COLO668 (cell line): ENCODE results near the gene KRT36.

Source experiments
- DNase-seq: peaks from one replicate; lab custom pipeline; 2025; ENCODE audit not compliant: unreplicated experiment; lab: John Stamatoyannopoulos, UW

Gene KRT36

GRCh38 chr17:41522301-41523224 is 32.9 kb upstream of the KRT36 start:
- no peak for DNase-seq

- DNase-seq, result peak; percentile 39
Measured at GRCh38 chr17:41521574-41522261, 32.0 kb upstream of the KRT36 start.

DNA sequence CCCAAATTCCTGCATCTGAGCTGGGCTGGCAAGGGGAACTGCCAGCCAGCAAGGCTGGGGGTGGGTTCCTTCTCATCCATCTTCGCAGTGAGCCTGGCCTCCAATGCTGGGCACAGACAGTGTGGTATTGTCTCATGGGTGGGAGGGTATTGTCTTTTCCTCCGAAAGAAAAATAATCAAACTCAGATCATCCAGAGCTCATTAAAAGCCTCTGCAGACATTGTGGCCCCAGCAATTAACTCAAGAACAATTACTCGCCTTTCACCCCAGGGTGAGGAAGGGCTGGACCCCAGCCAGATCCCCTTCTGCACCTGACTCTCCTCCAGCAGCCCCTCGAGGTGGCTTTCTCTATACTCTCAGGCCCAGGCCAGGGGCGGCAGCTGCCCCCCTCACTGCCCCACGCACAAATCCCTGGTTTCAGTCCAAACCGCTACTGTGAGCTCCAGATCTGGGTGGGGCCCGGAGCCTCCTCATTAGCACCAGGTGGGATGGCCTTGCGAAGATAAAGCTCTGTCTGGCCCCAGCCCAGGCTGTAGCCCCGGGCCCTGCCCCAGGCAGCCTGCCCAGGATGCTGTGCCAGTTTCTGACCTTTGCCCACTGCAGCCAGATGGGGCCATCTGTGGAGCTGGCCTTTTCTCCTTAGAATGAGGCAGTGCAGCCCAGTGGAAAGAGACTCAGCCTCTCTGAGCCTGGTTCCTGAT is 31.3 kb upstream of the KRT36 start:
- DNase-seq, result peak; percentile 54

DNA sequence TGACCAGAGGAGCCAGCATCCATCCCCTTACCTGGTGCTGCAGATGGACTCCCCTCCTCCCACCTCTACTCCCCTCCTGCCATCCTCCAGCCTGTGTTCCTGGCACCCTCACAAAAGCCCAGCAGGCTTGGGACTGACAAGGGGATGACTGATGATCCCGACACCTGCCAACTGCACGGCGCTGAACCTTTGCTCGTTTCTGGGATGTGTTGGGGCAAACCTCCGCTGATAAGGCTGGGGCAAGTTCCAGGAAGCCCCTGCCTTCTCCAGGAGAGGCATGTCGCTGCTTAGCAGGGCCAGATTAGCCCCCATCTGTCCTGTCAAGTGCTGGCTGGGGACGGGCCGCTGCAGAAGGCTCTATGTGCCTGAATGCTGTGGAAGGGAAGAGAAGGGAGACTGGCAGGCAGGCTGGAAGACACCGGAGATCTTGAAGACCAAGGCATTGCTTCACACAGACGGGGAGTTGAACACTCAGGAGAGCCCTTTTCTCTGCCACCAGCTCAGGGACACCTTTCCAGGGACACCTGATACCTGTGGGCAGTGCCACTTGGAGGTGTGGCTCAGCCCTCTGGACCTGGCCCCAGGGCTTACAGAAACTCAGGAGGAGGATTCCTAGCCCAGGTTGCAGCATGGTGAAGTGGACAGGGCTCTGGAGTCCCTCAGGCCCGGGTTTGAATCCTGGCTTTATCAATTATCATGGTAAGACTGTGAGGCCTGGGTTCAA is 30.0 kb upstream of the KRT36 start:
- DNase-seq, result peak; percentile 62

DNA sequence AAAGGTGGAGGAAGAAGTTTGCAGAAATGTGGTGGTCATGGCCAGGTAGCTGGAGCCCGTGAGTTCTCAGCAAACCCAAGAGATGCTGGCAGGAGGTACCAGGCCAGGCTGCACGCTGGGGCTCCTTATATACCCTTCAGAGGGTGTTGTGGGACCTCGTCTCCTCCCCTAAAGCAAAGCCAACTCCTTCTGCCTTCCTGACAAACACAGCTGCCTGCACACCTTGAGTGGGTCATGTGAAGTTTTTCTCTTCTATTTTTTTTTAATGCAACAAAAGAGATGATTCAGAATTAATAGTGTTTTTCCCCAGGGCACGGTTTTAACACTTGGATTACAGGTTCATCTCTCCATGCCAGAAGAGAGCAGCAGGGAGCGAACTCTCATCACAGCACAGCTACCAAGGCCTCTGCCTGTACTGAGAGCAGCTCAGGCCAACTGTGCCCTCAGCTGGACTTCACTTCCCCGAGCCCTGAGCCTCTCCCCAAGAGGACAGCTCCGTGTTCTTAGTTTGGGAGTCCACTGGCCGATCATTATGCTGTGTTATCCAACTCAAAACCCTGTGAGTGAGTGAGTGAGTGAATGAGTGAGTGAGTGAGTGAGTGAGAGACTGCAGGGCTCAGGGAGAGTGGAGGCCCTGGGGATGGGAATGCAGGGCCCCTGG is 29.2 kb upstream of the KRT36 start, which contains the start of gene KRT15:
Gene KRT15, minus strand, starts transcription at position 102 of the 661 bp plus-strand sequence. Its CDS starts 63 bp downstream, at position 39.
- peak; percentile 19 for DNase-seq

GRCh38 chr17:41518031-41518430 is 28.3 kb upstream of the KRT36 start:
- DNase-seq, result peak; percentile 19

- no peak for DNase-seq
Measured at GRCh38 chr17:41516830-41517283, 27.1 kb upstream of the KRT36 start.

DNA sequence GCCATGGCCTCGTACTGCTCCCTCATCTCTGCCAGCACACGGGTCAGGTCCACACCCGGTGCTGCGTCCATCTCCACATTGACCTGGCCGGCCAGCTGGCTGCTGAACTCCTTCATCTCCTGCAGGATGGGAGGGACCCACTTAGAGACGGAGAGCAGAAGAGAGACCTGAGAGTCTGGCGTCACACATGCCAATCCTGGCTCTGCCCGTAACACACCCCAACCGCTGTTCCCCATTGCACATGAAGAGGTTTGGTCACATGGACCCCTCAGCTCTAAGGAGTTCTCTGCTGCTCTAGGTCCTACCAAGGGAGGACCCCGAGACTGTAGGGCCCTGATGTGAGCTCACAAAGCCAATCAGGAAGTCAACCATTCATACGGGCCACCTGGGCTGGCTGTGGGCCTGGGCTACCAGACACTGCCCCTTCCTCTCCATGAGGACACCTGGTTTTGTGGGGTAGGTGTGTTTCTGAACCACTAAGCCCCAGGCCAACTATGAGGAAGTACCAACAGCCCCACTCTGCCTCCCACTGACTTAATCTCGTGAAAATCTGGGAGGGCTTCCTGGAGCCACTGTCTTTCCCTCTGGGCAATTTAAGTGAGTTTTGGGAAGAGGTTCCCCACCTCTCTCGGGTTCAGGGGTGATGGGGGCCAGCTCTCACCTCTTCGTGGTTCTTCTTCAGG is 26.6 kb upstream of the KRT36 start:
- DNase-seq, result no peak

- peak; percentile 56 for DNase-seq
Measured at GRCh38 chr17:41513168-41513547, 23.4 kb upstream of the KRT36 start.

DNA sequence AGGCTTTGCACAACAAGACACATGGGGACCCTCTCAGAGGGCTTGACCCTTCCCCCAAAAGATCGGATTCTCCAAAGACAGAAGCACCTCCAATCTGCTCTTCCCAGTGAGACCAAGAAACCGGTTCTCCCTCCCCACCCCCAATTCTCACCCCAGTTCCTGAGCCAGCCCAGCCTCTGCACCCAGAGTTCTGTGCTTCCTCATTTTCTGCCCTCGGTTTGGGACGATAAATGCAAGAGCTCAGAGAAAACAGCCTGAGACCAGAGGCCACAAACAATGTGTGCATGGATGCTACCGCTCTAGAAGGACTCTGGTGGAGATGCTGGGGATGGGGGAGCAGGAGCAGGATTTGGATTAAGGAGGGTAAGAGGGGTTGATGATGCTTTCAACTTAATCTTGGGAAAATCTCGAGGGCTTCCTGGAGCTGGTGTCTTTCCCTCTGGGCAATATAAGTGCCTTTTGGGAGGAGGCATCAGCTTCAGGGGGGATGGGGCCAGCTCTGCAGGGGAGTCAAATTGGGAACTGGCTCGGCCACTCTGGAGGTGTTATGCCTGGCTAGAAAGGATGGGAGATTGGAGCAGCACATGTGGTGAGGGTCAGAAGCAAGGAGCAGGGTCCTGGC is 22.9 kb upstream of the KRT36 start:
- no peak for DNase-seq

GRCh38 chr17:41511716-41512115 is 22.0 kb upstream of the KRT36 start:
- no peak for DNase-seq

- peak; percentile 25 for DNase-seq
Measured at GRCh38 chr17:41511116-41511515, 21.4 kb upstream of the KRT36 start.

- peak; percentile 29 for DNase-seq
Measured at GRCh38 chr17:41510251-41511065, 20.7 kb upstream of the KRT36 start.

DNA sequence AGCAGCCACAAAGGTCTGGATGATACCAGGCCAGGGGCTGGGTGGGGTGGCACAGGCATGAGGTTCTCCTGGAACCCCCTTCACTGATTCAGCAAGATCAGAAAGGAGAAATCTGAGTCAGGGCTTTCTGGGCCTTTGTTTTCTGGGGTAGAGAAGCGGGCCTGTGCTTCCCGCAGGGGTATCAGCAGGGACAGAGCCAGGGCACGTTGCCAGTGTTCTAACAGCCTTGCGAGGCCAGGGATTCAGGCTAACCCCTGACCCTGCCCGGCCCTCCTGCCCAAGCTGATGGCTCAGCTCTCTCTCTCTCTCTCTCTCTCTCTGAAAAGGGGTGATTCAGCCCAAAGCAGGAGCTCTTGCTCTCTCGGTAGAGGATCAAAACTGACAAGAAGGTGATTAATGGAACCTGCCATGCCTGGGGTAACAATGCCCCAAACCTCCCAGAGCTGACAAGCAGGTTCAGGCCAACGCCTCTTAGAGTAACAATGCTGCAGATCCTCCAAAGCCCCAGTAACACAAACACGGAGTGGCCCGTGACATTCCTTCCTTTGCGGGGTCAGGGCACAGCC is 17.7 kb upstream of the KRT36 start:
- no peak for DNase-seq

- DNase-seq, result no peak
Measured at GRCh38 chr17:41505809-41506767, 16.4 kb upstream of the KRT36 start.

- no peak for DNase-seq
Measured at GRCh38 chr17:41505007-41505808, 15.5 kb upstream of the KRT36 start, which contains the start of gene KRT13. TSS of gene KRT13 (minus strand) at chr17:41505612. CDS start at chr17:41505550, 62 bp downstream.
